Panc1 (cell line): ENCODE measurements around the gene CTDSP2. TPM values are rescaled to one million over a fixed set of nuclear protein-coding genes. Genes with fewer than 3 reads are reported as not detected.

Experiments used
- ATAC-seq: fragments of 200-7000 bp; cut with Tn5 transposase; 2 replicates; pipeline ENCODE4 v1.9.1; 2020; ENCODE audit warnings: mild to moderate bottlenecking, moderate library complexity
- BruUV-seq: library from RNA; stranded (reverse); fragments of 400-500 nt; replicated peaks from 2 replicates; lab custom pipeline; 2021; lab: Mats Ljungman, UMichigan
- CTCF ChIA-PET: fragments of 300-600 bp; sonication (Branson Sonifier 250); formaldehyde crosslinking; loops from one replicate; lab custom pipeline; 2022; ENCODE audit warnings: antibody characterized with exemption; lab: Charles Lee
- POLR2A ChIA-PET: fragments of 300-600 bp; sonication (Branson Sonifier 250); formaldehyde crosslinking; loops from one replicate; lab custom pipeline; 2022; ENCODE audit warnings: antibody characterized with exemption; lab: Charles Lee
- DNase-seq: peaks from one replicate; pipeline ENCODE4 v3.0.0-alpha.2; 2010; ENCODE audit warnings: low read depth, low spot score
- H3K27ac ChIP-seq: 2 replicates; pipeline ENCODE4 v1.5.1; 2011; ENCODE audit warnings: mild to moderate bottlenecking, low read length, inconsistent platforms
- H3K27me3 ChIP-seq: fragments of 200-500 bp; sonication (Bioruptor generic); 2 replicates; pipeline ENCODE4 v1.6.0; 2014; ENCODE audit warnings: low read length, inconsistent platforms; ENCODE audit not compliant: control insufficient read depth, insufficient read depth
- H3K36me3 ChIP-seq: fragments of 200-500 bp; sonication (Bioruptor generic); 2 replicates; pipeline ENCODE4 v1.5.1; 2014; ENCODE audit warnings: inconsistent platforms, mild to moderate bottlenecking, low read length, moderate library complexity; ENCODE audit not compliant: control insufficient read depth, insufficient read depth
- H3K4me1 ChIP-seq: 2 replicates; pipeline ENCODE4 v1.5.1; 2011; ENCODE audit warnings: inconsistent platforms, mild to moderate bottlenecking, low read length, moderate library complexity; ENCODE audit not compliant: control insufficient read depth, insufficient read depth
- H3K4me3 ChIP-seq, 2 experiments: 2 replicates each; pipeline ENCODE4 v1.5.1; 2011 to 2012; ENCODE audit warnings: low read depth in 2 of 2, low read length in 2 of 2, mild to moderate bottlenecking in 2 of 2, inconsistent platforms in 1 of 2, moderate library complexity in 1 of 2
- H3K9me3 ChIP-seq: fragments of 200-500 bp; sonication (Bioruptor generic); 2 replicates; pipeline ENCODE4 v1.5.1; 2014; ENCODE audit warnings: low read depth, mild to moderate bottlenecking, inconsistent platforms, low read length, moderate library complexity; ENCODE audit not compliant: control insufficient read depth, insufficient read depth
- POLR2AphosphoS5 ChIP-seq: IDR thresholded peaks from 2 replicates; pipeline ENCODE4 v1.6.1; 2012; ENCODE audit warnings: mild to moderate bottlenecking, low read depth, low read length, moderate library complexity
- SIN3A ChIP-seq: IDR thresholded peaks from 2 replicates; pipeline ENCODE4 v1.6.1; 2012; ENCODE audit warnings: low read depth, mild to moderate bottlenecking, low read length, moderate library complexity, borderline replicate concordance; ENCODE audit not compliant: insufficient read depth
- TCF7L2 ChIP-seq: IDR thresholded peaks from 2 replicates; pipeline ENCODE4 v1.6.1; 2011; ENCODE audit warnings: mild to moderate bottlenecking, low read depth, low read length, inconsistent platforms
- in situ Hi-C: cut with HindIII; loops from 2 replicates; pipeline ENCODE4 v1.10.0; 2016; ENCODE audit warnings: low sequenced_read_pairs, low pct_unique_long_range_greater_than_20kb
- intact Hi-C: fragments of 100-400 bp; cut with micrococcal nuclease; formaldehyde crosslinking; loops from one replicate; pipeline ENCODE4 v1.10.0; 2022; ENCODE audit not compliant: unreplicated experiment
- total RNA-seq: library from RNA; stranded (reverse); gene quantifications from one replicate; pipeline ENCODE4 v1.2.1, GENCODE V29; 2021; ENCODE audit not compliant: unreplicated experiment
- TF ChIP-seq, protein P1 (sequence below), 2 experiments: IDR thresholded peaks; 2 replicates each; pipeline ENCODE4 v1.6.1; 2011 to 2012; ENCODE audit warnings: low read depth in 2 of 2, control low read depth in 1 of 2, low read length in 1 of 2, mild to moderate bottlenecking in 1 of 2, moderate library complexity in 1 of 2; ENCODE audit not compliant: insufficient read depth in 1 of 2
- TF ChIP-seq, protein P2 (sequence below): fragments of 450-650 bp; IDR thresholded peaks from 2 replicates; pipeline ENCODE4 v1.5.1; 2017; ENCODE audit warnings: mild to moderate bottlenecking

CTDSP2 gene
- total RNA-seq, 1 experiment from 2014 or later = 120 TPM

- Histone ChIP-seq H3K36me3 (no peaks in the 10 kb centered on the region; the same call in none of the 2 replicates), H3K4me3 (no peak overlapping the region), H3K27me3 (no peaks in the 10 kb centered on the region), H3K27ac (no peak overlapping the region), H3K4me1 (peaks cover 4% of the 10 kb centered on the region), H3K9me3 (no peaks in the 10 kb centered on the region)
- POLR2A ChIA-PET = no interaction called here
- DNase-seq (no peak), ATAC-seq (no peak)
- CTCF ChIA-PET = interaction anchor here (0.6 to 0.7 kb wide), 2 partner anchors 55 to 58 kb away, joined by 3 to 4 read pairs; no protein-coding TSS in a partner anchor
- in situ Hi-C loops (no loop called here), intact Hi-C loops (no loop called here)
- no TSS peak for BruUV-seq
- TF ChIP-seq TCF7L2 (no peak), SIN3A (no peak), POLR2AphosphoS5 (no peak)
- TF ChIP-seq, protein P1, sequence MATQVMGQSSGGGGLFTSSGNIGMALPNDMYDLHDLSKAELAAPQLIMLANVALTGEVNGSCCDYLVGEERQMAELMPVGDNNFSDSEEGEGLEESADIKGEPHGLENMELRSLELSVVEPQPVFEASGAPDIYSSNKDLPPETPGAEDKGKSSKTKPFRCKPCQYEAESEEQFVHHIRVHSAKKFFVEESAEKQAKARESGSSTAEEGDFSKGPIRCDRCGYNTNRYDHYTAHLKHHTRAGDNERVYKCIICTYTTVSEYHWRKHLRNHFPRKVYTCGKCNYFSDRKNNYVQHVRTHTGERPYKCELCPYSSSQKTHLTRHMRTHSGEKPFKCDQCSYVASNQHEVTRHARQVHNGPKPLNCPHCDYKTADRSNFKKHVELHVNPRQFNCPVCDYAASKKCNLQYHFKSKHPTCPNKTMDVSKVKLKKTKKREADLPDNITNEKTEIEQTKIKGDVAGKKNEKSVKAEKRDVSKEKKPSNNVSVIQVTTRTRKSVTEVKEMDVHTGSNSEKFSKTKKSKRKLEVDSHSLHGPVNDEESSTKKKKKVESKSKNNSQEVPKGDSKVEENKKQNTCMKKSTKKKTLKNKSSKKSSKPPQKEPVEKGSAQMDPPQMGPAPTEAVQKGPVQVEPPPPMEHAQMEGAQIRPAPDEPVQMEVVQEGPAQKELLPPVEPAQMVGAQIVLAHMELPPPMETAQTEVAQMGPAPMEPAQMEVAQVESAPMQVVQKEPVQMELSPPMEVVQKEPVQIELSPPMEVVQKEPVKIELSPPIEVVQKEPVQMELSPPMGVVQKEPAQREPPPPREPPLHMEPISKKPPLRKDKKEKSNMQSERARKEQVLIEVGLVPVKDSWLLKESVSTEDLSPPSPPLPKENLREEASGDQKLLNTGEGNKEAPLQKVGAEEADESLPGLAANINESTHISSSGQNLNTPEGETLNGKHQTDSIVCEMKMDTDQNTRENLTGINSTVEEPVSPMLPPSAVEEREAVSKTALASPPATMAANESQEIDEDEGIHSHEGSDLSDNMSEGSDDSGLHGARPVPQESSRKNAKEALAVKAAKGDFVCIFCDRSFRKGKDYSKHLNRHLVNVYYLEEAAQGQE (IDR thresholded peaks at IDR 0.05; ENCODE audit: insufficient read depth in 1 of 2, low read depth in 2 of 2, low read length in 1 of 2) = no peak
- TF ChIP-seq, protein P2, sequence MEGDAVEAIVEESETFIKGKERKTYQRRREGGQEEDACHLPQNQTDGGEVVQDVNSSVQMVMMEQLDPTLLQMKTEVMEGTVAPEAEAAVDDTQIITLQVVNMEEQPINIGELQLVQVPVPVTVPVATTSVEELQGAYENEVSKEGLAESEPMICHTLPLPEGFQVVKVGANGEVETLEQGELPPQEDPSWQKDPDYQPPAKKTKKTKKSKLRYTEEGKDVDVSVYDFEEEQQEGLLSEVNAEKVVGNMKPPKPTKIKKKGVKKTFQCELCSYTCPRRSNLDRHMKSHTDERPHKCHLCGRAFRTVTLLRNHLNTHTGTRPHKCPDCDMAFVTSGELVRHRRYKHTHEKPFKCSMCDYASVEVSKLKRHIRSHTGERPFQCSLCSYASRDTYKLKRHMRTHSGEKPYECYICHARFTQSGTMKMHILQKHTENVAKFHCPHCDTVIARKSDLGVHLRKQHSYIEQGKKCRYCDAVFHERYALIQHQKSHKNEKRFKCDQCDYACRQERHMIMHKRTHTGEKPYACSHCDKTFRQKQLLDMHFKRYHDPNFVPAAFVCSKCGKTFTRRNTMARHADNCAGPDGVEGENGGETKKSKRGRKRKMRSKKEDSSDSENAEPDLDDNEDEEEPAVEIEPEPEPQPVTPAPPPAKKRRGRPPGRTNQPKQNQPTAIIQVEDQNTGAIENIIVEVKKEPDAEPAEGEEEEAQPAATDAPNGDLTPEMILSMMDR = no peak
Measured at GRCh38 chr12:57781244-57781643, 65.3 kb downstream of the CTDSP2 start.

DNA sequence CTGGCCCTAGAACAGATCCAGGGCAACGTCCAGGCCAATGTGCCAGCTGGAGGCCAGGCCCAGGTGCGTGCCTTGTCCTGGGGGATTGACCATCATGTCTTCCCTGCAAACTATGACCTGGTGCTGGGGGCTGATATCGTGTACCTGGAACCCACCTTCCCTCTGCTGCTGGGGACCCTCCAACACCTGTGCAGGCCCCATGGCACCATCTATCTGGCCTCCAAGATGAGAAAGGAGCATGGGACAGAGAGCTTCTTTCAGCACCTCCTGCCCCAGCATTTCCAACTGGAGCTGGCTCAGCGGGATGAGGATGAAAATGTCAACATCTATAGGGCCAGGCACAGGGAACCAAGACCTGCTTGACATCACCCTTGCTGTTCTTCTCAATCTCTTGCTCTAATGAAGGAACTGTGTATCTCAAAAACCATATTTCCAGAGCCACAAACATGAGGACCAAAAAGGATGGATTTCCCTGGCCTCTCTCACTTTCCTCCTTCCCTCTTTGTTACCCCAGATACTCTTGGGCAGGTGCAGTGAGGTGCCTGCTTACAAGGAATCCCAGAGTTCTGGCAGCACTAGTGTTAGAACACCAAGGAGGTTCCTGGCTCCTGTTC, 66.1 kb downstream of the CTDSP2 start:
- in situ Hi-C loops (no loop called here), intact Hi-C loops (no loop called here)
- H3K36me3 ChIP-seq = no peaks in the 10 kb centered on the region; the same call in 1 of the 2 replicates
- TF ChIP-seq, protein P1 (IDR thresholded peaks at IDR 0.05; ENCODE audit: insufficient read depth in 1 of 2, low read depth in 2 of 2, low read length in 1 of 2) = no peak
- no peak for TF ChIP-seq SIN3A
- TF ChIP-seq, protein P2 = no peak
- H3K4me1 ChIP-seq = peaks cover 4% of the 10 kb centered on the region
- ATAC-seq (no peak), DNase-seq (no peak)
- H3K27ac ChIP-seq = no peak overlapping the region
- no TSS peak for BruUV-seq
- CTCF ChIA-PET = no interaction called here
- POLR2A ChIA-PET = no interaction called here
- no peak overlapping the region for H3K4me3 ChIP-seq
- H3K9me3 ChIP-seq = no peaks in the 10 kb centered on the region
- H3K27me3 ChIP-seq = no peaks in the 10 kb centered on the region
